ENCODE measurements around the gene OR56A4.

DNA sequence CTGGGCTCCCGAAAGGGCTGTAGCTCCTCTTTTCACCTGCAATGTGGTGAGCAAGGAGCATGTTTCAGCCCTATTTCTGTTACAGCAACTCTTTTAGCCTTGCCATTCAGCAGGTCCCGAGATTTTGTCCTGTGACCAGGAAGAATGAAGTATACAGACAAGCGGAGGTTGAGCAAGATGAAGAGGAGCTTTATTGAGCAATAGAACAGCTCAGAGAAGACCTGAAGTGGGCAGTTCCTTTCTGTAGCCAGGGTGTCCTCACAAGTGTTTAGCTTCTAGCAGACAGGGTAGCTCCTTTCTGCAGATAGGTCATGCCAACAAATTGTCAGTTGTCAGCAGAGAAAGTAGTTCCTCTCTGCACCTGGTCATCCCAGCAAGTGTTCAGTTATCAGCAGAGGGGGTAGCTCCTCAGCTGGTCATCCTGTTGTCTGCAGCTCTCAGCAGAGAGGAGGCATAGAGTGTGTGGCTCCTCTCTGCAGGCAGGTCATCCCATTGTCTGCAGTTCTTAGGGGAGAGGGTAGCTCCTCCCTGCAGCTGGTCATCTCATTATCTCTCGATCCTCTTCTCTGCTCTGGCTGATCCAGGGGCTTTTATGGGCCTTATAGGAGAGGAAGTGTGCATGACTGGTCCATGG is 5.4 kb upstream of the OR56A4 start:
- TF ChIP-seq RFX5 (IDR thresholded peaks at IDR 0.05) (no peak), CTCF (IDR thresholded peaks at IDR 0.05) (no peak), CBX8 (IDR thresholded peaks at IDR 0.05) (no peak), SMC3 (IDR thresholded peaks at IDR 0.05) (no peak), SREBF2 (IDR thresholded peaks at IDR 0.05) (no peak), POLR2A (IDR thresholded peaks at IDR 0.05; ENCODE audit: low read length) (no peak), HDAC2 (IDR thresholded peaks at IDR 0.05) (no peak), RAD21 (conservative IDR thresholded peaks at IDR 0.05 in 1 of 2, IDR thresholded peaks at IDR 0.05 in 1 of 2) (no peak)
- TF ChIP-seq, protein P1, sequence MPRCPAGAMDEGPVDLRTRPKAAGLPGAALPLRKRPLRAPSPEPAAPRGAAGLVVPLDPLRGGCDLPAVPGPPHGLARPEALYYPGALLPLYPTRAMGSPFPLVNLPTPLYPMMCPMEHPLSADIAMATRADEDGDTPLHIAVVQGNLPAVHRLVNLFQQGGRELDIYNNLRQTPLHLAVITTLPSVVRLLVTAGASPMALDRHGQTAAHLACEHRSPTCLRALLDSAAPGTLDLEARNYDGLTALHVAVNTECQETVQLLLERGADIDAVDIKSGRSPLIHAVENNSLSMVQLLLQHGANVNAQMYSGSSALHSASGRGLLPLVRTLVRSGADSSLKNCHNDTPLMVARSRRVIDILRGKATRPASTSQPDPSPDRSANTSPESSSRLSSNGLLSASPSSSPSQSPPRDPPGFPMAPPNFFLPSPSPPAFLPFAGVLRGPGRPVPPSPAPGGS (IDR thresholded peaks at IDR 0.05): no peak

Measured in A549 (cell line).